GM06990 (cell line): ENCODE results near the gene CREB3L2.

Source experiments
- DNase-seq: peaks from one replicate; pipeline ENCODE4 v3.0.0-alpha.2; 2011; ENCODE audit not compliant: insufficient read length; ENCODE audit errors: extremely low read depth
- H3K27me3 ChIP-seq: replicated peaks from 2 replicates; pipeline ENCODE4 v1.6.0; 2011; ENCODE audit warnings: low read length; ENCODE audit not compliant: control insufficient read depth, insufficient read depth
- H3K36me3 ChIP-seq: 2 replicates; pipeline ENCODE4 v1.5.1; 2011; ENCODE audit warnings: low read length; ENCODE audit not compliant: control insufficient read depth, insufficient read depth
- H3K4me3 ChIP-seq: replicated peaks from 2 replicates; pipeline ENCODE4 v1.5.1; 2011; ENCODE audit warnings: low read depth, mild to moderate bottlenecking, control low read depth, low read length
- CTCF ChIP-seq: IDR thresholded peaks from 2 replicates; pipeline ENCODE4 v1.5.1; 2011; ENCODE audit warnings: low read length, control low read depth, mild to moderate bottlenecking, inconsistent platforms; ENCODE audit not compliant: insufficient read depth, poor library complexity, severe bottlenecking

CREB3L2 gene

DNA sequence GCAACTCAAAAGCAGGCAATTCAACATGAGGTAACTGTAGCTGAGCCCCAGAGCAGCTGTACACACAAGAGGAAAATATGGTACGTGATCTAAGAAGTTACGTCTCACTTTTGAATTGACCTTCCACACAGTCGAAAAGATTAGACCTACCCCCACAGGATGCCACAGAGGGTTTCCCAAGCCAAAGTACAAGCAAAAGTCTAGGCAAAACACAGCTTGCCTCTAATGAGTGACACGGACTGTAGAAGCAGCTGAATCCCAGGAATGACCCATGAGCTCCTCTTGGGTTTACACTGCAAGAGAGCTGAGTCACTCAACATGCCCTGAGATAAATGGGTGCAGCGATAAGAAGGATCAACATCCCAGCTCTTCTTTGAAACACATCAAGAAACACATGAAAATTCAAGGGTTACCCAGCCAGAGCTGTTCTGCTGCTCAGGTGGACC lies 9.8 kb downstream of the CREB3L2 start:
- TF ChIP-seq CTCF: no peak
- Histone ChIP-seq H3K4me3 (no peak overlapping the region), H3K36me3 (peaks cover 2% of the 10 kb centered on the region), H3K27me3 (no peaks in the 10 kb centered on the region)
- no peak for DNase-seq

GRCh38 chr7:137990251-137990941 lies 11.5 kb downstream of the CREB3L2 start:
- no peak for DNase-seq
- H3K27me3 ChIP-seq: no peaks in the 10 kb centered on the region
- H3K36me3 ChIP-seq: peaks cover 2% of the 10 kb centered on the region
- no peak overlapping the region for H3K4me3 ChIP-seq
- TF ChIP-seq CTCF: no peak

GRCh38 chr7:137989590-137989989 lies 12.3 kb downstream of the CREB3L2 start:
- no peak overlapping the region for H3K4me3 ChIP-seq
- peaks cover 2% of the 10 kb centered on the region for H3K36me3 ChIP-seq
- H3K27me3 ChIP-seq: no peaks in the 10 kb centered on the region
- DNase-seq: no peak
- no peak for TF ChIP-seq CTCF

GRCh38 chr7:137989094-137989493 lies 12.8 kb downstream of the CREB3L2 start:
- DNase-seq: no peak
- no peak for TF ChIP-seq CTCF
- no peak overlapping the region for H3K4me3 ChIP-seq
- no peaks in the 10 kb centered on the region for H3K27me3 ChIP-seq
- H3K36me3 ChIP-seq: peaks cover 4% of the 10 kb centered on the region

- Histone ChIP-seq H3K36me3 (peaks cover 9% of the 10 kb centered on the region), H3K27me3 (no peaks in the 10 kb centered on the region), H3K4me3 (no peak overlapping the region)
- peak; percentile 60 for DNase-seq
- no peak for TF ChIP-seq CTCF
Observed at GRCh38 chr7:137987968-137988367, 13.9 kb downstream of the CREB3L2 start.

DNA sequence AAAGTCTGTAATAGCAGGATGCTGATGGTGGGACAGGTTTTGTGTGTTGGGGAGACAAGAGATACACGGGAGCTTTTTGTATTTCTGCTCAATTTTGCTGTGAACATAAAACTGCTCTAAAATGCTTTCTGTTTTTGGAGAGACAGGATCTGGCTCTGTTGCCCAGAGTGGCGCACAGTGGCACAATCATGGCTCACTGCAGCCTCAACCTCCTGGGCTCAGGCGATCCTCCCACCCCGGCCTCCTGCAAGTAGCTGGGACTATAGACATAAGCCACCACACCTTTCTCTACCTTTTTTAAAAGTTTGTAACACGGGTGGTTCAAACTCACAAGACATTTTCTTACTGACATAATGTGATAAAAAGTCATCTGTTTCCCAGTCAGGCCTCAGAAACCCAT lies 14.3 kb downstream of the CREB3L2 start:
- no peak overlapping the region for H3K4me3 ChIP-seq

More for the DNA sequence above, 14.3 kb downstream of the CREB3L2 start:
- no peak for TF ChIP-seq CTCF
- H3K27me3 ChIP-seq: no peaks in the 10 kb centered on the region
- no peak for DNase-seq
- peaks cover 9% of the 10 kb centered on the region for H3K36me3 ChIP-seq
